ENCODE results near the gene KLF8. TPM values are rescaled to one million over a fixed set of nuclear protein-coding genes. Genes with fewer than 3 reads are reported as not detected.

Gene KLF8
- total RNA-seq = 3.3 and 3.7 TPM in 2 replicates

DNA sequence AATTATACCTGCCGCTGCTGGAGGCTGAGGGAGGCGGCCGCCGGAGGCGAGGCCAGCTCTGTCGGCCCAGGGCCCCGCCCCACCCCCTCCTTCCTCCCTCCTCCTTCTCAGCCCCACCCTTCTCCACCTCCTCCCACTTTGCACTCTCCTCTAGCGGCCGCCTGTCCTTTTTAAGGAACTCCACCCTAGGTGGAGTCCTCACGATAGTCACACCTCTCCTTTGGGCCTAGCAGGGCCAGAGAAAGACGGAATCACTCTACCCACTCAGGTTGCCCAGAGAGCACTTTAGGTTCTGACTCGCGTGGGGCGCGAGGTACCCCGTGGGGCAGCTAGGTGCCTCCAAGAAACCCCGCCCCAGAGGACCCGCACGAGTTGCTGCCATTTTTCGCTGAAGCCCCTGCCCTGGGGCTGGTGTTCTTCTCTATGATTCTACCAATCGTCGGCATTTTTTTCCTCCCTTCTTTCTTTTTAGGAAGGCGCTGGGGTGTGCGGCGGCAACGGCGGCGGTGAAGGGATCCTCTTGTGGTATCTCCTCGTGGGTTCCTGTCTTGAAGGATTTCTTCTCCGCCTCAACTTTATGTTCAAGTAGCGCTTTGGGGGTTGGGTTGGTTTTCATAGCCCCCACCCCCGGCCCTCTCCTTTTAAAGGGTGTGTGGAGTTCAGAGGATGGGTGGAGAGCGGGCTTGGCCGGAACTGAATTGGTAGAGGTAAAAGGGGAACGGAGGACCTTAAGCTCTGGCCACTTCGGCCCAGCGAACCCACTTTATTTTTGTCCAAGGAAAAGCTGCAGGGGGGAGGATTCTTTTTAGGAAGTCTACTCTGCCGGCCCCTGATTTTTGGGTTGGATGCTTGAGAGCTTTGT is at the start of gene KLF8:
Gene KLF8 (plus strand): TSS at position 136 of the 862 bp plus-strand sequence. CDS start 979 bp downstream, outside the sequence.

All from thoracic aorta endothelial cell (primary cell).